ENCODE data around the gene RASL10A.

RASL10A gene

GRCh38 chr22:29337631-29338284 lies 22.3 kb upstream of the RASL10A start:
- no peak for DNase-seq

GRCh38 chr22:29336751-29337490 lies 21.4 kb upstream of the RASL10A start:
- DNase-seq = no peak

GRCh38 chr22:29335656-29336055 lies 20.2 kb upstream of the RASL10A start:
- DNase-seq = no peak

GRCh38 chr22:29334696-29335344 lies 19.3 kb upstream of the RASL10A start:
- DNase-seq = no peak

GRCh38 chr22:29334148-29334547 lies 18.7 kb upstream of the RASL10A start:
- DNase-seq = no peak

- no peak for DNase-seq
Observed at GRCh38 chr22:29332886-29333496, 17.5 kb upstream of the RASL10A start.

- DNase-seq = no peak
Observed at GRCh38 chr22:29331658-29332300, 16.3 kb upstream of the RASL10A start.

- no peak for DNase-seq
Observed at GRCh38 chr22:29331213-29331612, 15.7 kb upstream of the RASL10A start.

GRCh38 chr22:29330753-29331152 lies 15.3 kb upstream of the RASL10A start:
- DNase-seq = no peak

- no peak for DNase-seq
Observed at GRCh38 chr22:29330291-29330690, 14.8 kb upstream of the RASL10A start.

- DNase-seq = no peak
Observed at GRCh38 chr22:29329581-29329980, 14.1 kb upstream of the RASL10A start.

GRCh38 chr22:29328566-29329500 lies 13.3 kb upstream of the RASL10A start:
- no peak for DNase-seq

GRCh38 chr22:29328055-29328454 lies 12.6 kb upstream of the RASL10A start:
- no peak for DNase-seq

- DNase-seq = no peak
Observed at GRCh38 chr22:29327089-29327764, 11.7 kb upstream of the RASL10A start.

GRCh38 chr22:29326481-29326880 lies 11.0 kb upstream of the RASL10A start:
- DNase-seq = no peak

GRCh38 chr22:29325785-29326315 lies 10.4 kb upstream of the RASL10A start:
- DNase-seq = no peak

GRCh38 chr22:29325356-29325755 lies 9.9 kb upstream of the RASL10A start:
- DNase-seq = no peak

GRCh38 chr22:29323641-29324040 lies 8.1 kb upstream of the RASL10A start:
- DNase-seq = no peak

GRCh38 chr22:29320546-29320945 lies 5.0 kb upstream of the RASL10A start:
- no peak for DNase-seq

- DNase-seq = no peak
Observed at GRCh38 chr22:29319072-29319471, 3.6 kb upstream of the RASL10A start.

GRCh38 chr22:29317827-29318454 lies 2.4 kb upstream of the RASL10A start:
- no peak for DNase-seq

Measured in CD4-positive, alpha-beta T cell treated with Interleukin-12 subunit alpha and Interleukin-12 subunit beta, for 1 hour (primary cell).